ENCODE measurements around the gene CD274. TPM values are rescaled to one million over a fixed set of nuclear protein-coding genes. Genes with fewer than 3 reads are reported as not detected.
"Not testable (repeated sequence)": the region's sequence is repeated elsewhere in the genome, so short reads cannot be mapped to it uniquely, and the experiment has no call there.

Gene CD274
- total RNA-seq, 2 donors from 2014 or later: 2.2 to 7.3 TPM

GRCh38 chr9:5459289-5459829, 9.0 kb downstream of the CD274 start:
- no peak overlapping the region for H3K4me3 ChIP-seq
- no peak overlapping the region for H3K27ac ChIP-seq
- H3K36me3 ChIP-seq: peaks cover 2% of the 10 kb centered on the region
- no peak for TF ChIP-seq CTCF (IDR thresholded peaks at IDR 0.05)
- DNase-seq (ENCODE audit: low spot score) (no peak), ATAC-seq (ENCODE audit: insufficient number of reproducible peaks, low FRiP score, low read depth) (no peak)
- H3K9me3 ChIP-seq: no peaks in the 10 kb centered on the region
- H3K4me1 ChIP-seq (ENCODE audit: control insufficient read depth in 1 of 2, low read depth in 2 of 2): peaks cover 8 to 9% of the 10 kb centered on the region in 2 donors
- H3K27me3 ChIP-seq (replicated peaks; ENCODE audit: insufficient read depth): no peaks in the 10 kb centered on the region

GRCh38 chr9:5460157-5460556, 9.8 kb downstream of the CD274 start:
- TF ChIP-seq CTCF (IDR thresholded peaks at IDR 0.05): no peak
- ATAC-seq (ENCODE audit: insufficient number of reproducible peaks, low FRiP score, low read depth): no peak
- H3K4me1 ChIP-seq (ENCODE audit: control insufficient read depth in 1 of 2, low read depth in 2 of 2): peaks cover under 1 to 3% of the 10 kb centered on the region in 2 donors
- no peaks in the 10 kb centered on the region for H3K27me3 ChIP-seq (replicated peaks; ENCODE audit: insufficient read depth)
- H3K27ac ChIP-seq: no peak overlapping the region
- no peak overlapping the region for H3K4me3 ChIP-seq
- no peak for DNase-seq (ENCODE audit: low spot score)
- no peaks in the 10 kb centered on the region for H3K9me3 ChIP-seq
- H3K36me3 ChIP-seq: peaks cover 4% of the 10 kb centered on the region

GRCh38 chr9:5464831-5465330, 14.5 kb downstream of the CD274 start:
- H3K36me3 ChIP-seq; ATAC-seq (ENCODE audit: insufficient number of reproducible peaks, low FRiP score, low read depth); DNase-seq (ENCODE audit: low spot score); H3K27me3 ChIP-seq (replicated peaks; ENCODE audit: insufficient read depth); H3K4me3 ChIP-seq; H3K27ac ChIP-seq; H3K9me3 ChIP-seq; H3K4me1 ChIP-seq (ENCODE audit: control insufficient read depth in 1 of 2, low read depth in 2 of 2): not testable (repeated sequence)

GRCh38 chr9:5466005-5466404, 15.7 kb downstream of the CD274 start:
- Histone ChIP-seq H3K9me3 (no peaks in the 10 kb centered on the region), H3K27me3 (replicated peaks; ENCODE audit: insufficient read depth) (no peaks in the 10 kb centered on the region), H3K4me1 (ENCODE audit: control insufficient read depth in 1 of 2, low read depth in 2 of 2) (peaks cover 0 to 7% of the 10 kb centered on the region in 2 donors), H3K27ac (no peak overlapping the region), H3K36me3 (peaks cover 4% of the 10 kb centered on the region), H3K4me3 (no peak overlapping the region)
- ATAC-seq (ENCODE audit: insufficient number of reproducible peaks, low FRiP score, low read depth): no peak
- TF ChIP-seq CTCF (IDR thresholded peaks at IDR 0.05): no peak
- no peak for DNase-seq (ENCODE audit: low spot score)

- Histone ChIP-seq H3K9me3 (no peaks in the 10 kb centered on the region), H3K36me3 (peaks cover 4% of the 10 kb centered on the region), H3K27me3 (replicated peaks; ENCODE audit: insufficient read depth) (no peaks in the 10 kb centered on the region), H3K27ac (no peak overlapping the region), H3K4me1 (ENCODE audit: control insufficient read depth in 1 of 2, low read depth in 2 of 2) (peaks cover 0 to 7% of the 10 kb centered on the region in 2 donors), H3K4me3 (no peak overlapping the region)
- DNase-seq (ENCODE audit: low spot score) (no peak), ATAC-seq (ENCODE audit: insufficient number of reproducible peaks, low FRiP score, low read depth) (no peak)
- no peak for TF ChIP-seq CTCF (IDR thresholded peaks at IDR 0.05)
Observed at GRCh38 chr9:5466766-5467165, 16.4 kb downstream of the CD274 start.

GRCh38 chr9:5468850-5469249, 18.5 kb downstream of the CD274 start:
- Histone ChIP-seq H3K4me3 (no peak overlapping the region), H3K9me3 (no peaks in the 10 kb centered on the region), H3K36me3 (peaks cover 4% of the 10 kb centered on the region), H3K27me3 (replicated peaks; ENCODE audit: insufficient read depth) (no peaks in the 10 kb centered on the region), H3K27ac (no peak overlapping the region), H3K4me1 (ENCODE audit: control insufficient read depth in 1 of 2, low read depth in 2 of 2) (peaks cover 0 to 7% of the 10 kb centered on the region in 2 donors)
- no peak for TF ChIP-seq CTCF (IDR thresholded peaks at IDR 0.05)
- no peak for DNase-seq (ENCODE audit: low spot score)
- no peak for ATAC-seq (ENCODE audit: insufficient number of reproducible peaks, low FRiP score, low read depth)

Data from thoracic aorta (tissue), 2 donors.